K562 (cell line): ENCODE results near the gene LMOD1. TPM values are rescaled to one million over a fixed set of nuclear protein-coding genes. Genes with fewer than 3 reads are reported as not detected.

Experiments
- ATAC-seq: fragments of 200-7000 bp; cut with Tn5 transposase; 3 replicates; pipeline ENCODE4 v1.9.1; 2020; ENCODE audit warnings: moderate library complexity
- BruUV-seq: library from RNA; stranded (reverse); fragments of 400-500 nt; replicated peaks from 2 replicates; lab custom pipeline; 2021; lab: Mats Ljungman, UMichigan
- CTCF ChIA-PET: fragments of 300-600 bp; formaldehyde crosslinking; extraction: SDS; loops from one replicate; lab custom pipeline; 2021; ENCODE audit warnings: low intra/inter-chr PET ratio; lab: Yijun Ruan, JAX
- POLR2A ChIA-PET: fragments of 300-600, 350-650 bp; sonication (Branson Sonifier 250); formaldehyde crosslinking; extraction: SDS; loops from one replicate; lab custom pipeline; 2021; ENCODE audit warnings: antibody characterized with exemption, inconsistent platforms; lab: Yijun Ruan, JAX
- DNase-seq, 4 experiments: peaks; one replicate each; pipeline versions ENCODE4 v3.0.0 to v3.0.0-alpha.2; 2011 to 2018; ENCODE audit warnings: low spot score in 3 of 4, mixed read lengths in 3 of 4; ENCODE audit errors: extremely low read depth in 1 of 4
- FAIRE-seq: peaks from 2 replicates; lab custom pipeline; 2011; peaks lifted over from hg19 to GRCh38; lab: Jason Lieb, UNC
- H2AFZ ChIP-seq: 2 replicates; pipeline ENCODE4 v1.6.0; 2011; ENCODE audit warnings: low read depth, low read length, control low read depth, inconsistent platforms
- H3K27ac ChIP-seq: fragments of 200-600 bp; 3 replicates; pipeline ENCODE4 v1.8.0; 2011; ENCODE audit warnings: low read depth, mild to moderate bottlenecking, control low read depth, inconsistent platforms, low read length, moderate library complexity, mixed read lengths; ENCODE audit errors: extremely low read depth
- H3K27me3 ChIP-seq, 2 experiments: fragments of 300-600 bp in 1 of 2; 2 replicates in 1 of 2; 3 replicates in 1 of 2; pipeline versions ENCODE4 v1.6.0 to v1.8.0; 2011; ENCODE audit warnings: inconsistent platforms in 2 of 2, low read length in 2 of 2, mild to moderate bottlenecking in 1 of 2, mixed read lengths in 1 of 2, moderate library complexity in 1 of 2; ENCODE audit not compliant: control insufficient read depth in 2 of 2, insufficient read depth in 2 of 2
- H3K36me3 ChIP-seq: fragments of 300-600 bp; 3 replicates; pipeline ENCODE4 v1.8.0; 2011; ENCODE audit warnings: mild to moderate bottlenecking, low read length, inconsistent platforms; ENCODE audit not compliant: control insufficient read depth, insufficient read depth
- H3K4me1 ChIP-seq, 2 experiments: fragments of 200-600 bp in 1 of 2; replicated peaks in 1 of 2; 2 replicates in 1 of 2; 3 replicates in 1 of 2; pipeline versions ENCODE4 v1.5.1 to v1.8.0; 2011; ENCODE audit warnings: inconsistent platforms in 2 of 2, low read length in 2 of 2, mild to moderate bottlenecking in 1 of 2, mixed read lengths in 1 of 2, moderate library complexity in 1 of 2; ENCODE audit not compliant: control insufficient read depth in 2 of 2, insufficient read depth in 2 of 2
- H3K4me2 ChIP-seq: 2 replicates; pipeline ENCODE4 v1.6.1; 2011; ENCODE audit warnings: low read length, control low read depth, inconsistent platforms, mixed read lengths; ENCODE audit not compliant: insufficient read depth
- H3K4me3 ChIP-seq: fragments of 200-600 bp; sonication (generic), shearing (Covaris generic); 2 replicates; pipeline ENCODE4 v1.5.1; 2016; ENCODE audit warnings: control low read depth, inconsistent platforms
- H3K79me2 ChIP-seq: fragments of 200-600 bp; 3 replicates; pipeline ENCODE4 v1.8.0; 2011; ENCODE audit warnings: low read length, inconsistent platforms; ENCODE audit not compliant: control insufficient read depth, insufficient read depth
- H3K9ac ChIP-seq, 2 experiments: 2 replicates each; pipeline versions ENCODE4 v1.6.0 to v1.6.1; 2011; ENCODE audit warnings: low read depth in 2 of 2, low read length in 2 of 2, control low read depth in 1 of 2, inconsistent platforms in 1 of 2, mild to moderate bottlenecking in 1 of 2, mixed read lengths in 1 of 2; ENCODE audit not compliant: insufficient read depth in 1 of 2
- H3K9me1 ChIP-seq: one replicate; pipeline ENCODE4 v1.6.0; 2011; ENCODE audit warnings: inconsistent platforms, mild to moderate bottlenecking, low read length, moderate library complexity; ENCODE audit not compliant: control insufficient read depth, insufficient read depth
- H3K9me3 ChIP-seq: replicated peaks from 2 replicates; pipeline ENCODE4 v1.5.1; 2011; ENCODE audit warnings: low read depth, low read length, inconsistent platforms; ENCODE audit not compliant: control insufficient read depth, insufficient read depth
- H4K20me1 ChIP-seq: replicated peaks from 2 replicates; pipeline ENCODE4 v1.6.1; 2011; ENCODE audit warnings: low read length, inconsistent platforms, mixed read lengths; ENCODE audit not compliant: control insufficient read depth, insufficient read depth
- ATF1 ChIP-seq, 2 experiments: fragments of 450-650 bp in 1 of 2; IDR thresholded peaks; 2 replicates each; pipeline ENCODE4 v1.6.1; 2016; ENCODE audit warnings: missing compliant biosample characterization in 1 of 2, missing genetic modification characterization in 1 of 2
- EP300 ChIP-seq: IDR thresholded peaks from 2 replicates; pipeline ENCODE4 v1.6.1; 2012; ENCODE audit warnings: low read length, improper control_type of control experiment
- MEIS2 ChIP-seq: fragments of 450-650 bp; IDR thresholded peaks from 2 replicates; pipeline ENCODE4 v1.6.1; 2014; ENCODE audit warnings: mild to moderate bottlenecking; ENCODE audit not compliant: partially characterized antibody
- PRMT5 ChIP-seq: sonication (generic); formaldehyde crosslinking; IDR thresholded peaks from 2 replicates; pipeline ENCODE4 v1.5.0; 2020; ENCODE audit warnings: missing genetic modification reagents
- SAFB ChIP-seq: fragments of 200-400 bp; formaldehyde crosslinking; IDR thresholded peaks from 2 replicates; pipeline ENCODE4 v1.6.1; 2017; ENCODE audit warnings: low read depth, low read length, borderline replicate concordance
- ZNF239 ChIP-seq: fragments of 250-450 bp; sonication (Bioruptor Pico); IDR thresholded peaks from 2 replicates; pipeline ENCODE4 v1.4.0; 2020; ENCODE audit warnings: mild to moderate bottlenecking
- ZNF507 ChIP-seq: conservative IDR thresholded peaks from 2 replicates; pipeline ENCODE4 v1.6.1; 2017; ENCODE audit warnings: missing genetic modification characterization, missing compliant biosample characterization
- WGBS: fragments of 100-300 bp; shearing (Covaris generic); methylation state at CpG from one replicate; pipeline ENCODE4 v1.1.6; 2016; ENCODE audit warnings: low coverage, mixed read lengths; ENCODE audit not compliant: insufficient coverage; ENCODE audit errors: missing lambda C conversion rate; 5-methylcytosine and 5-hydroxymethylcytosine counted together
- in situ Hi-C: fragments of 300-500 bp; cut with MboI; formaldehyde crosslinking; loops from 4 replicates; pipeline ENCODE4 v1.15.0; 2018; ENCODE audit warnings: inconsistent platforms, mixed read lengths
- intact Hi-C: fragments of 100-400 bp; cut with micrococcal nuclease; formaldehyde crosslinking; loops from 2 replicates; pipeline ENCODE4 v1.14.2; 2022
- polyA plus RNA-seq, 8 experiments: library from polyadenylated mRNA; depleted of rRNA in 4 of 8; stranded (reverse) in 5 of 8; unstranded in 3 of 8; fragments of >200 nt; fragmentation: Nextera tagmentation in 2 of 8; fragmentation: Illumina TruSeq in 1 of 8; extraction: Ambion mirVana in 2 of 8; extraction: Trizol in 1 of 8; gene quantifications; 2 replicates each; pipeline versions ENCODE4 v1.2.1 to v1.2.3, GENCODE V29; 2011 to 2014; ENCODE audit warnings: inconsistent platforms in 1 of 8, missing spikeins in 1 of 8
- total RNA-seq, 7 experiments: library from RNA; depleted of rRNA in 6 of 7; stranded (reverse); fragments of >200 nt in 6 of 7; fragmentation: Illumina TruSeq in 2 of 7; extraction: Trizol in 2 of 7; gene quantifications; 2 replicates each; pipeline versions ENCODE4 v1.2.1 to v1.2.3, GENCODE V29; 2011 to 2021; ENCODE audit warnings: low replicate concordance in 1 of 7
- TF ChIP-seq, protein P1 (sequence below), 2 experiments: fragments of 450-650 bp in 1 of 2; sonication (generic) in 1 of 2; formaldehyde crosslinking in 1 of 2; IDR thresholded peaks; 2 replicates each; pipeline versions ENCODE4 v1.7.1 to v1.9.0; 2016 to 2022; ENCODE audit warnings: inconsistent platforms in 1 of 2, mild to moderate bottlenecking in 1 of 2, missing genetic modification reagents in 1 of 2
- TF ChIP-seq, protein P2 (sequence below): fragments of 250-450 bp; sonication (Bioruptor Pico); IDR thresholded peaks from 2 replicates; pipeline ENCODE4 v1.4.0; 2020; ENCODE audit warnings: mild to moderate bottlenecking, moderate library complexity

LMOD1 gene
- total and polyA plus RNA-seq, 9 of the 15 experiments (the other 6 are each of a cell fraction or from before 2014, with no cell fraction given) = 0.03 to 0.54 (median 0.38) TPM; not detected in 1

DNA sequence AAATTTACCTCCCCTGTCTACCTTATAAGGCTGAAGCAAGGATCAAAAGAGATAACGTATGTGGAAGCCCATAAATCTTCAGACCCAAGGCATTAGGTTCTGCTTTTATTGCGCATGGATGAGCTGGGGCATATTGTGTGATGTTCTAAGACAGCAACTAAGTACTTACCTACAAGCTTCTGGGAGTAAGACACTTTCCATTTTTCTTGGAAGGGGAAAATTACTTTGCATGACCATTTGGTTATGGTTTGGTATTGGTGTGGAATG is 21.1 kb downstream of the LMOD1 start:
- FAIRE-seq (no peak), ATAC-seq (peak; percentile 56), DNase-seq (peak in 1 of 4 experiments; percentile 56)
- CTCF ChIA-PET = no interaction called here
- no peaks in the 10 kb centered on the region for H3K27me3 ChIP-seq
- no peaks in the 10 kb centered on the region for H3K36me3 ChIP-seq
- H4K20me1 ChIP-seq = no peaks in the 10 kb centered on the region
- H3K4me3 ChIP-seq = no peak overlapping the region
- H2AFZ ChIP-seq = no peak overlapping the region
- 0 out of 3 replicates have a peak overlapping the region, but pooled peaks have one; percentile 41 for H3K27ac ChIP-seq
- no peaks in the 10 kb centered on the region for H3K79me2 ChIP-seq
- H3K9ac ChIP-seq = no peak overlapping the region
- no peak overlapping the region for H3K4me2 ChIP-seq
- in situ Hi-C loops (no loop called here), intact Hi-C loops (no loop called here)
- WGBS = 7% methylated on average over 2 of the region's 2 CpGs
- H3K9me1 ChIP-seq = no peaks in the 10 kb centered on the region
- peaks cover 20 to 32% of the 10 kb centered on the region in 2 experiments for H3K4me1 ChIP-seq
- no TSS peak for BruUV-seq
- POLR2A ChIA-PET = interaction anchor here (0.6 to 1.3 kb wide), 5 partner anchors 9 to 878 kb away, joined by 3 to 5 read pairs (median 3); partner anchors contain the start of genes LMOD1 and TIMM17A
- no peaks in the 10 kb centered on the region for H3K9me3 ChIP-seq
- TF ChIP-seq ATF1 (CRISPR knock-in tag; IDR thresholded peaks at IDR 0.05) (no peak), ATF1 (tag; IDR thresholded peaks at IDR 0.05) (no peak), PRMT5 (CRISPR knock-in tag) (no peak), ZNF239 (CRISPR knock-in tag) (no peak), SAFB (no peak), ZNF507 (no peak), MEIS2 (peak; percentile 99), EP300 (peak; percentile 41; the same call in 1 of the 2 replicates)
- TF ChIP-seq, protein P1, sequence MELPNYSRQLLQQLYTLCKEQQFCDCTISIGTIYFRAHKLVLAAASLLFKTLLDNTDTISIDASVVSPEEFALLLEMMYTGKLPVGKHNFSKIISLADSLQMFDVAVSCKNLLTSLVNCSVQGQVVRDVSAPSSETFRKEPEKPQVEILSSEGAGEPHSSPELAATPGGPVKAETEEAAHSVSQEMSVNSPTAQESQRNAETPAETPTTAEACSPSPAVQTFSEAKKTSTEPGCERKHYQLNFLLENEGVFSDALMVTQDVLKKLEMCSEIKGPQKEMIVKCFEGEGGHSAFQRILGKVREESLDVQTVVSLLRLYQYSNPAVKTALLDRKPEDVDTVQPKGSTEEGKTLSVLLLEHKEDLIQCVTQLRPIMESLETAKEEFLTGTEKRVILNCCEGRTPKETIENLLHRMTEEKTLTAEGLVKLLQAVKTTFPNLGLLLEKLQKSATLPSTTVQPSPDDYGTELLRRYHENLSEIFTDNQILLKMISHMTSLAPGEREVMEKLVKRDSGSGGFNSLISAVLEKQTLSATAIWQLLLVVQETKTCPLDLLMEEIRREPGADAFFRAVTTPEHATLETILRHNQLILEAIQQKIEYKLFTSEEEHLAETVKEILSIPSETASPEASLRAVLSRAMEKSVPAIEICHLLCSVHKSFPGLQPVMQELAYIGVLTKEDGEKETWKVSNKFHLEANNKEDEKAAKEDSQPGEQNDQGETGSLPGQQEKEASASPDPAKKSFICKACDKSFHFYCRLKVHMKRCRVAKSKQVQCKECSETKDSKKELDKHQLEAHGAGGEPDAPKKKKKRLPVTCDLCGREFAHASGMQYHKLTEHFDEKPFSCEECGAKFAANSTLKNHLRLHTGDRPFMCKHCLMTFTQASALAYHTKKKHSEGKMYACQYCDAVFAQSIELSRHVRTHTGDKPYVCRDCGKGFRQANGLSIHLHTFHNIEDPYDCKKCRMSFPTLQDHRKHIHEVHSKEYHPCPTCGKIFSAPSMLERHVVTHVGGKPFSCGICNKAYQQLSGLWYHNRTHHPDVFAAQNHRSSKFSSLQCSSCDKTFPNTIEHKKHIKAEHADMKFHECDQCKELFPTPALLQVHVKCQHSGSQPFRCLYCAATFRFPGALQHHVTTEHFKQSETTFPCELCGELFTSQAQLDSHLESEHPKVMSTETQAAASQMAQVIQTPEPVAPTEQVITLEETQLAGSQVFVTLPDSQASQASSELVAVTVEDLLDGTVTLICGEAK (IDR thresholded peaks at IDR 0.05) = no peak
- TF ChIP-seq, protein P1 (CRISPR knock-in tag; IDR thresholded peaks at IDR 0.05) = no peak
- TF ChIP-seq, protein P2, sequence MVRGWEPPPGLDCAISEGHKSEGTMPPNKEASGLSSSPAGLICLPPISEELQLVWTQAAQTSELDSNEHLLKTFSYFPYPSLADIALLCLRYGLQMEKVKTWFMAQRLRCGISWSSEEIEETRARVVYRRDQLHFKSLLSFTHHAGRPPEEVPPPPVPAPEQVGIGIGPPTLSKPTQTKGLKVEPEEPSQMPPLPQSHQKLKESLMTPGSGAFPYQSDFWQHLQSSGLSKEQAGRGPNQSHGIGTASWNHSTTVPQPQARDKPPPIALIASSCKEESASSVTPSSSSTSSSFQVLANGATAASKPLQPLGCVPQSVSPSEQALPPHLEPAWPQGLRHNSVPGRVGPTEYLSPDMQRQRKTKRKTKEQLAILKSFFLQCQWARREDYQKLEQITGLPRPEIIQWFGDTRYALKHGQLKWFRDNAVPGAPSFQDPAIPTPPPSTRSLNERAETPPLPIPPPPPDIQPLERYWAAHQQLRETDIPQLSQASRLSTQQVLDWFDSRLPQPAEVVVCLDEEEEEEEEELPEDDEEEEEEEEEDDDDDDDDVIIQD = no peak
